Measurements from ENCODE around the gene PTRH1. TPM values are rescaled to one million over a fixed set of nuclear protein-coding genes. Genes with fewer than 3 reads are reported as not detected.

The PTRH1 gene
- total RNA-seq, 1 donor from 2014 or later, result 5.4 TPM

GRCh38 chr9:127692071-127692470, 23.4 kb downstream of the PTRH1 start:
- peaks cover 7 to 32% of the 10 kb centered on the region in 2 donors for H3K36me3 ChIP-seq
- intact Hi-C loops (cut with DNase I), result no loop called here
- DNase-seq (ENCODE audit: low spot score in 2 of 2), result no peak

GRCh38 chr9:127690735-127691134, 24.7 kb downstream of the PTRH1 start:
- intact Hi-C loops (cut with DNase I), result no loop called here
- no peaks in the 10 kb centered on the region for H3K4me1 ChIP-seq
- no peaks in the 10 kb centered on the region for H3K27me3 ChIP-seq
- no peak overlapping the region for H3K27ac ChIP-seq
- no peaks in the 10 kb centered on the region for H3K9me3 ChIP-seq
- DNase-seq (ENCODE audit: low spot score in 2 of 2), result no peak
- no peak for TF ChIP-seq CTCF (IDR thresholded peaks at IDR 0.05)
- peaks cover 7 to 41% of the 10 kb centered on the region in 2 donors for H3K36me3 ChIP-seq
- H3K4me3 ChIP-seq, result no peak overlapping the region

More at GRCh38 chr9:127692071-127692470, 23.4 kb downstream of the PTRH1 start:
- no peak overlapping the region for H3K27ac ChIP-seq
- H3K9me3 ChIP-seq, result no peaks in the 10 kb centered on the region
- no peak for TF ChIP-seq CTCF (IDR thresholded peaks at IDR 0.05)
- no peak overlapping the region for H3K4me3 ChIP-seq
- H3K4me1 ChIP-seq, result no peaks in the 10 kb centered on the region
- H3K27me3 ChIP-seq, result no peaks in the 10 kb centered on the region

GRCh38 chr9:127689329-127690000, 26.0 kb downstream of the PTRH1 start:
- H3K9me3 ChIP-seq, result no peaks in the 10 kb centered on the region
- H3K36me3 ChIP-seq, result peaks cover 7 to 41% of the 10 kb centered on the region in 2 donors
- H3K4me1 ChIP-seq, result no peaks in the 10 kb centered on the region

GRCh38 chr9:127686461-127687393, 28.7 kb downstream of the PTRH1 start:
- Histone ChIP-seq H3K27me3 (no peaks in the 10 kb centered on the region), H3K9me3 (no peaks in the 10 kb centered on the region), H3K4me3 (no peak overlapping the region), H3K27ac (no peak overlapping the region), H3K4me1 (no peaks in the 10 kb centered on the region), H3K36me3 (peaks cover 23 to 62% of the 10 kb centered on the region in 2 donors)
- no peak for DNase-seq (ENCODE audit: low spot score in 2 of 2)
- no peak for TF ChIP-seq CTCF (IDR thresholded peaks at IDR 0.05)
- intact Hi-C loops (cut with DNase I), result no loop called here

More at GRCh38 chr9:127689329-127690000, 26.0 kb downstream of the PTRH1 start:
- no peak for TF ChIP-seq CTCF (IDR thresholded peaks at IDR 0.05)
- H3K4me3 ChIP-seq, result no peak overlapping the region
- intact Hi-C loops (cut with DNase I), result no loop called here
- no peak for DNase-seq (ENCODE audit: low spot score in 2 of 2)
- no peaks in the 10 kb centered on the region for H3K27me3 ChIP-seq
- no peak overlapping the region for H3K27ac ChIP-seq

- Histone ChIP-seq H3K9me3 (no peaks in the 10 kb centered on the region), H3K27ac (no peak overlapping the region), H3K4me1 (no peaks in the 10 kb centered on the region), H3K27me3 (no peaks in the 10 kb centered on the region), H3K4me3 (no peak overlapping the region), H3K36me3 (peaks cover 40 to 70% of the 10 kb centered on the region in 2 donors)
- no peak for DNase-seq (ENCODE audit: low spot score in 2 of 2)
- TF ChIP-seq CTCF (IDR thresholded peaks at IDR 0.05), result no peak
- intact Hi-C loops (cut with DNase I), result no loop called here
Observed at GRCh38 chr9:127684576-127684975, 30.9 kb downstream of the PTRH1 start.

Data from ascending aorta (tissue), 2 donors.